ENCODE data around the gene SHB.

The SHB gene

DNA sequence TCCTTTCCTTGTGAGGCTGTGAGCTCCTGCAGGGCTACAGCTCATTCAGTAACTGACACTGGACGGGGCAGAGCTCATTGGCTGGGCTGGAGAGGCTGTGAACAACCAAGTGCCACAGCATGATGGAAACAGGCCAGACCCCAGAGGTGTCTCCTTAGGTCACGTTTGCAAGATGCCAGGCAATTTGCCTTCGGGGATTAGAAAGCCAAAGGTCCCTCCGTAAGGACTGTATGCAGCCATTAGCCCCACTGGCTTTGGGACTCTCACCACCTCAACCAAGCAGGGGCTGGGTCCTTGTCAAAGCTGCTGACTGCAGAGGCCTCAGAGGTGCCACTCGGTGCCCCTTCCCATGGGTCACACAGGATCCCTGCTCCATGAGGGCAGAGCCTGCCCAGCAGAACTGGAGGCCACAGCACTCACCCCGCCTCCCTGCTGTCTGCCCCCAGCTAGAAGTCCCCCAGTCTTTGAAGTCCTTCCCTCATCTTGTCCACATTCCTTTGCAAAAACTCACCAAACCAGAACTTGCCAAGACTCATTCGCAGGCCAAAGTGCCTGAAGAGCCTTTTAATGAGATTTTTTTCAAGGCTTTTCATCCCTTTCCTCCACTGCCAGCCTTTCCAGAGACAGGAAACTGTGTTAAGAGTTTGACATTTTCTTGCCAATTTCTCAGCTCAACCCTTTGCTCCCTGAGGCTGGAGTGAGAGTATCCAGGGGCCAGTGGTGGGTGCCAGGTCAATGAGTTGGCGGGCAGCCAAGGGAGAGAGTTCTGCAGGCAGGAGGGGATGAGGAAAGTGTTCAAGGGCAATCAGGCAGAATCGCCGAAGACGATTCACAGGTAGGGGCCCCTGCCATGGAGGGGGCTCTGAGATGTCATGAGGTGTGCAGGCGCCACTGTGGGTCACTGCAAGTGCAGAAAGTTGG lies 125.4 kb downstream of the SHB start:
- Histone ChIP-seq H3K4me1 (no peaks in the 10 kb centered on the region), H3K27me3 (ENCODE audit: control insufficient read depth, insufficient read depth, low read length) (no peaks in the 10 kb centered on the region), H3K36me3 (ENCODE audit: control insufficient read depth, insufficient read depth, low read length) (no peaks in the 10 kb centered on the region), H3K27ac (no peak overlapping the region), H3K9me3 (ENCODE audit: control insufficient read depth, low read length) (no peaks in the 10 kb centered on the region), H3K4me2 (ENCODE audit: low read length) (no peak overlapping the region), H3K4me3 (ENCODE audit: low read depth, low read length) (no peak overlapping the region), H3K79me2 (no peaks in the 10 kb centered on the region), H3K9ac (no peak overlapping the region), H2AFZ (no peak overlapping the region)
- TF ChIP-seq, protein P1, sequence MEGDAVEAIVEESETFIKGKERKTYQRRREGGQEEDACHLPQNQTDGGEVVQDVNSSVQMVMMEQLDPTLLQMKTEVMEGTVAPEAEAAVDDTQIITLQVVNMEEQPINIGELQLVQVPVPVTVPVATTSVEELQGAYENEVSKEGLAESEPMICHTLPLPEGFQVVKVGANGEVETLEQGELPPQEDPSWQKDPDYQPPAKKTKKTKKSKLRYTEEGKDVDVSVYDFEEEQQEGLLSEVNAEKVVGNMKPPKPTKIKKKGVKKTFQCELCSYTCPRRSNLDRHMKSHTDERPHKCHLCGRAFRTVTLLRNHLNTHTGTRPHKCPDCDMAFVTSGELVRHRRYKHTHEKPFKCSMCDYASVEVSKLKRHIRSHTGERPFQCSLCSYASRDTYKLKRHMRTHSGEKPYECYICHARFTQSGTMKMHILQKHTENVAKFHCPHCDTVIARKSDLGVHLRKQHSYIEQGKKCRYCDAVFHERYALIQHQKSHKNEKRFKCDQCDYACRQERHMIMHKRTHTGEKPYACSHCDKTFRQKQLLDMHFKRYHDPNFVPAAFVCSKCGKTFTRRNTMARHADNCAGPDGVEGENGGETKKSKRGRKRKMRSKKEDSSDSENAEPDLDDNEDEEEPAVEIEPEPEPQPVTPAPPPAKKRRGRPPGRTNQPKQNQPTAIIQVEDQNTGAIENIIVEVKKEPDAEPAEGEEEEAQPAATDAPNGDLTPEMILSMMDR (IDR thresholded peaks at IDR 0.05) = no peak

DNA sequence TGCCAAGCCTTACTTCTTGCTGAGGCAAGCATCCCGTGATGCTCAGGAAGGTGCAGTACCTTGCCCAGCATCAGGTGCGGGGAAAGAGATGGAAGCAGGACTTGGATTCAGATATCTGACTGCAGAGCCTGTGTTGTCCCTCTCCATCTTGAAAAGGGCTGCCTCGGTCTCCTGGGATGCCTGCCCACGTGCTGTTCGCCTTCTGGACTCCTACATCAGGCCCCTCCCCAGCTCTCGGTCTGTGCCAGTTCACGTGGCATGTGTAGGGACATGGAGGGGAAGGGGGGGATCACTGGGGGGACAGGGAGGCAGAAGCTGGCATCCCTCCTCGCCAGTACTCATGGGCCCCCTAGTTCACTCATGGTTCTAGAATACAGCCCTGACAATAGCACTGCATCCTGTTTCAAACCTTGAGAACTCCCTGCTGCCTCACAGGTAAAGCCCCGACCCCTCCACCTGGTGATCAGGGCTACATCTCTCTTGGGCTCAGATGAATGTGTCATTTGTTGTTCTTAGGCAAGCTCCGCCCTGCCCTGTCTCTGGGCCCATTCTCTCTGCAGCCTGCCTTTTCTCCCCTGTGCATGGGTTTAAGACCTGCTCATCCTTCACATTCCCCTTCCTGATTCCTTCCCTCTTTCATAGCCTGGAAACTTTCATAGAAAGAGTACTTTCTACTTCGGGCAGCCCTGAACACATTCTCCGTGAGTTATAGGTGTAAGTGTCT lies 126.2 kb downstream of the SHB start:
- no peaks in the 10 kb centered on the region for H3K36me3 ChIP-seq (ENCODE audit: control insufficient read depth, insufficient read depth, low read length)

DNA sequence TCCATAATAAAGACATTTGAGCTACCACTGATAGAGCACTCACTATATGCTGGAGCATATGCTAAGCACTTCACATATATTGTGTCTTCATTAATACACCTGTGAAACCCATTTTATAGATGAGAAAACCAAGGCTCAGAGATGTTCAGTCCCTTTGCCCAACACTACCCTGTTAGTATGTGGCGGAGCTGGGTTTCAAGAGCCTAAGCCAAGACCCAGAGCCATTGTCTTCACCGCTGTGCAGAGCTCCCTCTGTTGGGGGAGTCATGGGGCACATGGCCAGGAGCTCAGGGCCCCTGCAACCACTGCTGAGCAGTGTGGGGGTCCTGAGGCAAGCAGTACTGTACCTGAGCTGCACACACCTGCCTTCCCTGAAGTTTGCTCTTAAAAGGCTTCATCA lies 127.8 kb downstream of the SHB start:
- no peak overlapping the region for H3K27ac ChIP-seq
- H3K4me2 ChIP-seq (ENCODE audit: low read length) = no peak overlapping the region
- H3K27me3 ChIP-seq (ENCODE audit: control insufficient read depth, insufficient read depth, low read length) = no peaks in the 10 kb centered on the region
- TF ChIP-seq, protein P1 (IDR thresholded peaks at IDR 0.05) = no peak
- H2AFZ ChIP-seq = no peak overlapping the region
- H3K4me1 ChIP-seq = no peaks in the 10 kb centered on the region
- H3K79me2 ChIP-seq = no peaks in the 10 kb centered on the region
- no peak overlapping the region for H3K4me3 ChIP-seq (ENCODE audit: low read depth, low read length)
- no peaks in the 10 kb centered on the region for H3K9me3 ChIP-seq (ENCODE audit: control insufficient read depth, low read length)
- H3K9ac ChIP-seq = no peak overlapping the region
- no peaks in the 10 kb centered on the region for H3K36me3 ChIP-seq (ENCODE audit: control insufficient read depth, insufficient read depth, low read length)

More for the DNA sequence above, 126.2 kb downstream of the SHB start:
- no peak overlapping the region for H3K4me3 ChIP-seq (ENCODE audit: low read depth, low read length)
- H3K4me2 ChIP-seq (ENCODE audit: low read length) = no peak overlapping the region
- H3K27ac ChIP-seq = no peak overlapping the region
- TF ChIP-seq, protein P1 (IDR thresholded peaks at IDR 0.05) = no peak
- H3K4me1 ChIP-seq = no peaks in the 10 kb centered on the region
- no peaks in the 10 kb centered on the region for H3K27me3 ChIP-seq (ENCODE audit: control insufficient read depth, insufficient read depth, low read length)
- no peak overlapping the region for H3K9ac ChIP-seq
- no peaks in the 10 kb centered on the region for H3K9me3 ChIP-seq (ENCODE audit: control insufficient read depth, low read length)
- H3K79me2 ChIP-seq = no peaks in the 10 kb centered on the region
- no peak overlapping the region for H2AFZ ChIP-seq

DNA sequence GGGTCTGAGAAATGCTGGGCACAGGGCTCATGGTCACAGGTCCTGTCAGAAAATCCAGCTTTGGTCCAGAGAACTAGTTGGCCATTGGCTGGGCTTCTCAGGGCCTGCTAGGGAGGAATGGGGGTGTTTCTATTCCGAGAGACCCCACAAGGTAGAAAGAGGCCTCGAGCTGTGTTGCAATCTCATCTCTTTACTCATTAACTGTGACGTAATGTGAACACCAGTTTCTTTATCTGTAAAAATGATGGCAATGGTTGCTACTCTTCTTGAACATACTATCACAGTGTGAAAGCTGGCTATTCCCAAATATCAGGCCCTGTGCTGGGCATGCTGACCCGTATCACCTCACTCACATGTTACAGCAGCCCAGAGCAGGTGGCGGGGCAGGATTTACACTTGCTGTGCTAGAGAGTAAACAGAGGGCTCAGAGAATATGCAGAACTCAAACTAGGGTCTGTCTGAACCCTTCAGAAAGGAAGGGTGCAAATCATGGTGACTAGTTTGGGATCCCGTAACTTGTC lies 129.4 kb downstream of the SHB start:
- TF ChIP-seq, protein P1 (IDR thresholded peaks at IDR 0.05) = no peak
- no peak overlapping the region for H3K4me3 ChIP-seq (ENCODE audit: low read depth, low read length)
- no peak overlapping the region for H3K4me2 ChIP-seq (ENCODE audit: low read length)
- H3K27ac ChIP-seq = no peak overlapping the region
- no peaks in the 10 kb centered on the region for H3K9me3 ChIP-seq (ENCODE audit: control insufficient read depth, low read length)
- H3K9ac ChIP-seq = no peak overlapping the region
- H2AFZ ChIP-seq = no peak overlapping the region
- no peaks in the 10 kb centered on the region for H3K4me1 ChIP-seq
- H3K36me3 ChIP-seq (ENCODE audit: control insufficient read depth, insufficient read depth, low read length) = no peaks in the 10 kb centered on the region
- no peaks in the 10 kb centered on the region for H3K79me2 ChIP-seq
- no peaks in the 10 kb centered on the region for H3K27me3 ChIP-seq (ENCODE audit: control insufficient read depth, insufficient read depth, low read length)

Data from parathyroid adenoma (tissue), 2 donors.